NCI-H526 (cell line): ENCODE results near the gene RNF152.
A peak's percentile ranks its signal among the peaks of the same experiment; 100 is the strongest.

Experiments
- DNase-seq, 2 experiments: peaks; one replicate each; lab custom pipeline; 2025; lab: John Stamatoyannopoulos, UW

Gene RNF152

GRCh38 chr18:61892683-61893308 is at the start of gene RNF152:
RNF152 (minus strand) TSS chr18:61893007; CDS start chr18:61816463, 76,544 bp downstream.
- no peak for DNase-seq

- no peak for DNase-seq
These were observed 49.2 kb upstream of the RNF152 start for GRCh38 chr18:61941948-61942471.

GRCh38 chr18:61939046-61939674 is 46.4 kb upstream of the RNF152 start:
- DNase-seq, result no peak

GRCh38 chr18:61935362-61935761 is 42.6 kb upstream of the RNF152 start:
- no peak for DNase-seq

- no peak for DNase-seq
These were observed 39.0 kb upstream of the RNF152 start for GRCh38 chr18:61931654-61932379.

- no peak for DNase-seq
These were observed 37.3 kb upstream of the RNF152 start for GRCh38 chr18:61929881-61930640.

- no peak for DNase-seq
These were observed 33.7 kb upstream of the RNF152 start for GRCh38 chr18:61926532-61926931.

- no peak for DNase-seq
These were observed 31.7 kb upstream of the RNF152 start for GRCh38 chr18:61924550-61924949.

GRCh38 chr18:61922435-61922834 is 29.6 kb upstream of the RNF152 start:
- DNase-seq, result no peak

- no peak for DNase-seq
These were observed 28.9 kb upstream of the RNF152 start for GRCh38 chr18:61921621-61922235.

- no peak for DNase-seq
These were observed 25.0 kb upstream of the RNF152 start for GRCh38 chr18:61917818-61918217.

- no peak for DNase-seq
These were observed 19.7 kb upstream of the RNF152 start for GRCh38 chr18:61912476-61912875.

GRCh38 chr18:61910101-61910500 is 17.3 kb upstream of the RNF152 start:
- no peak for DNase-seq

- DNase-seq, result no peak
These were observed 15.9 kb upstream of the RNF152 start for GRCh38 chr18:61908661-61909060.

GRCh38 chr18:61901323-61901986 is 8.6 kb upstream of the RNF152 start:
- peak; percentile 22 to 60 for DNase-seq

- DNase-seq, result no peak
These were observed 7.9 kb upstream of the RNF152 start for GRCh38 chr18:61900504-61901281.

GRCh38 chr18:61898640-61899101 is 5.9 kb upstream of the RNF152 start:
- no peak for DNase-seq

GRCh38 chr18:61896757-61897156 is 4.0 kb upstream of the RNF152 start:
- no peak for DNase-seq

- DNase-seq, result no peak
These were observed 3.3 kb upstream of the RNF152 start for GRCh38 chr18:61896118-61896517.
